ENCODE results near the gene FBXW11. TPM values are rescaled to one million over a fixed set of nuclear protein-coding genes. Genes with fewer than 3 reads are reported as not detected.

The FBXW11 gene
- total RNA-seq, 1 experiment from 2014 or later = 52.0 TPM

DNA sequence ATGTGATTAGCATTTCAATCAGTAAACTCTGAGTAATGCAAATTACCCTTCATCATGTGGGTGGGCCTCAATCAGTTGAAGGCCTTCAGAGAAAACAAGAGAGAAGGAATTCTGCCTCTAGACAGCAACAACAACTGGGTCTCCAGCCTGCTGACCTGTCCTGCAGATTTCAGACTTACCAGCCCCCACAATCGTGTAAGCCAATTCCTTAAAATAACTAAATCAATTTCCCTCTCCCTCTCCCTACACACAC lies 41.7 kb upstream of the FBXW11 start (continued):
- TF ChIP-seq REST (IDR thresholded peaks at IDR 0.05; ENCODE audit: low read depth) = no peak
- TF ChIP-seq FOSL1 (IDR thresholded peaks at IDR 0.05; ENCODE audit: low read depth) = no peak

DNA sequence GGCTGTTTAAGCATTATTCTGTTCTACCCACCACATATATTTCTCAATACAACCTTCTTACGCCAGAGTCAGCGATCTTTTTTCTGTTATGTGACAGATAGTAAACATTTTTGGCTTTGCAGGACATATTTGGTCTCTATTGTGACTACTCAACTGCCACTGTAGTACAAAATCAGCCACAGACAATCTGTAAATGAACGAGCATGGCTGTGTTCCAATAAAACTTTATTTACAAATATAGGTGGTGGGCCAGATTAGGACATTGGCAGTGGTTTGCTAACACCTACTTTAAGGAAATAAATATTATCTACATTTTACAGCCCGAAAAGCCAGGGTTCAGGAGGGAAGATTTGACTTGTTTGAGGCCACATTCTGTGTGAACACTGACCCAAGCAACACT lies 40.2 kb upstream of the FBXW11 start:
- ChIA-PET CTCF (no interaction called here), POLR2A (no interaction called here), RAD21 (ENCODE audit: low non-redundant PET in 1 of 2, low total read pairs in 2 of 2, uncharacterized antibody in 2 of 2, unreplicated experiment in 2 of 2) (no interaction called here)
- intact Hi-C loops (cut with micrococcal nuclease) = no loop called here
- DNase-seq (ENCODE audit: low read depth, low spot score) (no peak), ATAC-seq (no peak)
- Histone ChIP-seq H3K27ac (ENCODE audit: low read depth, low read length) (no peak overlapping the region), H3K27me3 (ENCODE audit: insufficient read depth, low read length) (no peaks in the 10 kb centered on the region), H3K4me2 (ENCODE audit: low read length) (no peak overlapping the region), H3K4me3 (replicated peaks in 1 of 2; ENCODE audit: low read depth in 1 of 2, low read length in 2 of 2) (no peak overlapping the region), H3K36me3 (ENCODE audit: control insufficient read depth in 1 of 2, insufficient read depth in 2 of 2, low read length in 2 of 2) (0 out of 4 replicates have a peak, but pooled peaks cover 0 to 2% of the 10 kb centered on the region in 2 experiments), H3K4me1 (ENCODE audit: control insufficient read depth in 1 of 2, insufficient read depth in 2 of 2, low read length in 2 of 2) (no peaks in the 10 kb centered on the region), H3K9ac (ENCODE audit: low read length) (no peak overlapping the region), H2AFZ (ENCODE audit: low read depth, low read length, poor library complexity, severe bottlenecking) (no peak overlapping the region), H3K9me3 (ENCODE audit: control insufficient read depth in 1 of 2, insufficient read depth in 1 of 2, low read depth in 1 of 2, low read length in 2 of 2) (no peaks in the 10 kb centered on the region), H4K20me1 (ENCODE audit: insufficient read depth) (no peaks in the 10 kb centered on the region), H3K9me2 (ENCODE audit: insufficient read depth) (no peaks in the 10 kb centered on the region), H3K79me2 (ENCODE audit: insufficient read depth, low read length) (no peaks in the 10 kb centered on the region)
- TF ChIP-seq, protein P1, sequence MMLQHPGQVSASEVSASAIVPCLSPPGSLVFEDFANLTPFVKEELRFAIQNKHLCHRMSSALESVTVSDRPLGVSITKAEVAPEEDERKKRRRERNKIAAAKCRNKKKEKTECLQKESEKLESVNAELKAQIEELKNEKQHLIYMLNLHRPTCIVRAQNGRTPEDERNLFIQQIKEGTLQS (IDR thresholded peaks at IDR 0.05) = no peak
- TF ChIP-seq YY1 (IDR thresholded peaks at IDR 0.05; ENCODE audit: extremely low read depth, insufficient replicate concordance, low read depth, low read length) (no peak), POLR2AphosphoS5 (IDR thresholded peaks at IDR 0.05; ENCODE audit: low read depth, low read length) (no peak), SP1 (IDR thresholded peaks at IDR 0.05; ENCODE audit: low read depth) (no peak), EGR1 (IDR thresholded peaks at IDR 0.05; ENCODE audit: low read depth) (no peak), ZBTB33 (IDR thresholded peaks at IDR 0.05; ENCODE audit: extremely low read depth, insufficient replicate concordance, low read length) (no peak)
- TF ChIP-seq, protein P2, sequence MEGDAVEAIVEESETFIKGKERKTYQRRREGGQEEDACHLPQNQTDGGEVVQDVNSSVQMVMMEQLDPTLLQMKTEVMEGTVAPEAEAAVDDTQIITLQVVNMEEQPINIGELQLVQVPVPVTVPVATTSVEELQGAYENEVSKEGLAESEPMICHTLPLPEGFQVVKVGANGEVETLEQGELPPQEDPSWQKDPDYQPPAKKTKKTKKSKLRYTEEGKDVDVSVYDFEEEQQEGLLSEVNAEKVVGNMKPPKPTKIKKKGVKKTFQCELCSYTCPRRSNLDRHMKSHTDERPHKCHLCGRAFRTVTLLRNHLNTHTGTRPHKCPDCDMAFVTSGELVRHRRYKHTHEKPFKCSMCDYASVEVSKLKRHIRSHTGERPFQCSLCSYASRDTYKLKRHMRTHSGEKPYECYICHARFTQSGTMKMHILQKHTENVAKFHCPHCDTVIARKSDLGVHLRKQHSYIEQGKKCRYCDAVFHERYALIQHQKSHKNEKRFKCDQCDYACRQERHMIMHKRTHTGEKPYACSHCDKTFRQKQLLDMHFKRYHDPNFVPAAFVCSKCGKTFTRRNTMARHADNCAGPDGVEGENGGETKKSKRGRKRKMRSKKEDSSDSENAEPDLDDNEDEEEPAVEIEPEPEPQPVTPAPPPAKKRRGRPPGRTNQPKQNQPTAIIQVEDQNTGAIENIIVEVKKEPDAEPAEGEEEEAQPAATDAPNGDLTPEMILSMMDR (IDR thresholded peaks at IDR 0.05 in 2 of 3, conservative IDR thresholded peaks at IDR 0.05 in 1 of 3; ENCODE audit: borderline replicate concordance in 1 of 3, insufficient read depth in 1 of 3, low read depth in 2 of 3, low read length in 2 of 3) = no peak
- no TSS peak for BruUV-seq (replicated peaks)
